H1 (cell line): ENCODE data around the gene TOP2A.

Experiments
- CEBPB ChIP-seq: IDR thresholded peaks from 2 replicates; pipeline ENCODE4 v1.6.1; 2012; ENCODE audit warnings: low read depth, low read length
- EZH2 ChIP-seq: fragments of 200-600 bp; sonication (generic); IDR thresholded peaks from 2 replicates; pipeline ENCODE4 v1.7.1; 2012; ENCODE audit warnings: low read depth, mild to moderate bottlenecking, moderate library complexity, low read length, inconsistent platforms; ENCODE audit not compliant: severe bottlenecking
- GABPA ChIP-seq: IDR thresholded peaks from 2 replicates; pipeline ENCODE4 v1.6.1; 2011; ENCODE audit warnings: mild to moderate bottlenecking, low read length, moderate library complexity, borderline replicate concordance; ENCODE audit not compliant: insufficient read depth
- KDM5A ChIP-seq: fragments of 200-600 bp; IDR thresholded peaks from 2 replicates; pipeline ENCODE4 v1.7.1; 2012; ENCODE audit warnings: mild to moderate bottlenecking, low read length, inconsistent platforms, mixed read lengths
- POLR2A ChIP-seq, 2 experiments: IDR thresholded peaks; 1 replicate in 1 of 2; 2 replicates in 1 of 2; pipeline ENCODE4 v1.6.1; 2011; ENCODE audit warnings: low read depth in 2 of 2, low read length in 2 of 2, mild to moderate bottlenecking in 2 of 2; ENCODE audit errors: control extremely low read depth in 1 of 2
- POLR2AphosphoS5 ChIP-seq: IDR thresholded peaks from 2 replicates; pipeline ENCODE4 v1.6.1; 2011; ENCODE audit warnings: low read depth, low read length
- RAD21 ChIP-seq, 2 experiments: IDR thresholded peaks in 1 of 2; conservative IDR thresholded peaks in 1 of 2; 2 replicates each; pipeline ENCODE4 v1.6.1; 2011; ENCODE audit warnings: low read depth in 2 of 2, low read length in 2 of 2, improper control_type of control experiment in 1 of 2, inconsistent platforms in 1 of 2, mild to moderate bottlenecking in 1 of 2, moderate library complexity in 1 of 2
- SIRT6 ChIP-seq: IDR thresholded peaks from one replicate; pipeline ENCODE4 v1.7.1; 2012; ENCODE audit warnings: low read length, inconsistent platforms
- TAF1 ChIP-seq: IDR thresholded peaks from 2 replicates; pipeline ENCODE4 v1.6.1; 2011; ENCODE audit warnings: mild to moderate bottlenecking, low read depth, low read length
- ZNF274 ChIP-seq: IDR thresholded peaks from 2 replicates; pipeline ENCODE4 v1.7.0; 2012; ENCODE audit warnings: low read length, borderline replicate concordance; ENCODE audit errors: extremely low read depth
- TF ChIP-seq, protein P1 (sequence below): IDR thresholded peaks from 2 replicates; pipeline ENCODE4 v1.6.1; 2012; ENCODE audit warnings: low read length, inconsistent platforms
- TF ChIP-seq, protein P2 (sequence below), 3 experiments: IDR thresholded peaks; 1 replicate in 2 of 3; 2 replicates in 1 of 3; pipeline versions ENCODE4 v1.5.1 to v1.6.1; 2011; ENCODE audit warnings: low read length in 3 of 3, mild to moderate bottlenecking in 3 of 3, inconsistent platforms in 2 of 3, low read depth in 1 of 3, moderate library complexity in 1 of 3; ENCODE audit not compliant: insufficient read depth in 1 of 3; ENCODE audit errors: control extremely low read depth in 1 of 3
- TF ChIP-seq, protein P3 (sequence below): IDR thresholded peaks from 2 replicates; pipeline ENCODE4 v1.6.1; 2011; ENCODE audit warnings: low read length, improper control_type of control experiment

- TF ChIP-seq KDM5A (no peak), EZH2 (no peak), TAF1 (no peak), ZNF274 (no peak), POLR2AphosphoS5 (no peak), RAD21 (IDR thresholded peaks at IDR 0.05 in 1 of 2, conservative IDR thresholded peaks at IDR 0.05 in 1 of 2; ENCODE audit: low read depth in 2 of 2, low read length in 2 of 2) (no peak), CEBPB (no peak), SIRT6 (no peak), POLR2A (IDR thresholded peaks at IDR 0.05; ENCODE audit: control extremely low read depth in 1 of 2, low read depth in 2 of 2, low read length in 2 of 2) (no peak), GABPA (no peak)
- TF ChIP-seq, protein P1, sequence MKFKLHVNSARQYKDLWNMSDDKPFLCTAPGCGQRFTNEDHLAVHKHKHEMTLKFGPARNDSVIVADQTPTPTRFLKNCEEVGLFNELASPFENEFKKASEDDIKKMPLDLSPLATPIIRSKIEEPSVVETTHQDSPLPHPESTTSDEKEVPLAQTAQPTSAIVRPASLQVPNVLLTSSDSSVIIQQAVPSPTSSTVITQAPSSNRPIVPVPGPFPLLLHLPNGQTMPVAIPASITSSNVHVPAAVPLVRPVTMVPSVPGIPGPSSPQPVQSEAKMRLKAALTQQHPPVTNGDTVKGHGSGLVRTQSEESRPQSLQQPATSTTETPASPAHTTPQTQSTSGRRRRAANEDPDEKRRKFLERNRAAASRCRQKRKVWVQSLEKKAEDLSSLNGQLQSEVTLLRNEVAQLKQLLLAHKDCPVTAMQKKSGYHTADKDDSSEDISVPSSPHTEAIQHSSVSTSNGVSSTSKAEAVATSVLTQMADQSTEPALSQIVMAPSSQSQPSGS = no peak
- TF ChIP-seq, protein P2, sequence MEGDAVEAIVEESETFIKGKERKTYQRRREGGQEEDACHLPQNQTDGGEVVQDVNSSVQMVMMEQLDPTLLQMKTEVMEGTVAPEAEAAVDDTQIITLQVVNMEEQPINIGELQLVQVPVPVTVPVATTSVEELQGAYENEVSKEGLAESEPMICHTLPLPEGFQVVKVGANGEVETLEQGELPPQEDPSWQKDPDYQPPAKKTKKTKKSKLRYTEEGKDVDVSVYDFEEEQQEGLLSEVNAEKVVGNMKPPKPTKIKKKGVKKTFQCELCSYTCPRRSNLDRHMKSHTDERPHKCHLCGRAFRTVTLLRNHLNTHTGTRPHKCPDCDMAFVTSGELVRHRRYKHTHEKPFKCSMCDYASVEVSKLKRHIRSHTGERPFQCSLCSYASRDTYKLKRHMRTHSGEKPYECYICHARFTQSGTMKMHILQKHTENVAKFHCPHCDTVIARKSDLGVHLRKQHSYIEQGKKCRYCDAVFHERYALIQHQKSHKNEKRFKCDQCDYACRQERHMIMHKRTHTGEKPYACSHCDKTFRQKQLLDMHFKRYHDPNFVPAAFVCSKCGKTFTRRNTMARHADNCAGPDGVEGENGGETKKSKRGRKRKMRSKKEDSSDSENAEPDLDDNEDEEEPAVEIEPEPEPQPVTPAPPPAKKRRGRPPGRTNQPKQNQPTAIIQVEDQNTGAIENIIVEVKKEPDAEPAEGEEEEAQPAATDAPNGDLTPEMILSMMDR (IDR thresholded peaks at IDR 0.05; ENCODE audit: control extremely low read depth in 1 of 3, insufficient read depth in 1 of 3, low read depth in 1 of 3, low read length in 3 of 3) = no peak
- TF ChIP-seq, protein P3, sequence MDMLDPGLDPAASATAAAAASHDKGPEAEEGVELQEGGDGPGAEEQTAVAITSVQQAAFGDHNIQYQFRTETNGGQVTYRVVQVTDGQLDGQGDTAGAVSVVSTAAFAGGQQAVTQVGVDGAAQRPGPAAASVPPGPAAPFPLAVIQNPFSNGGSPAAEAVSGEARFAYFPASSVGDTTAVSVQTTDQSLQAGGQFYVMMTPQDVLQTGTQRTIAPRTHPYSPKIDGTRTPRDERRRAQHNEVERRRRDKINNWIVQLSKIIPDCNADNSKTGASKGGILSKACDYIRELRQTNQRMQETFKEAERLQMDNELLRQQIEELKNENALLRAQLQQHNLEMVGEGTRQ = no peak
Observed at GRCh38 chr17:40352237-40352778, 65.4 kb downstream of the TOP2A start.
